Stimulated activated CD4-positive, alpha-beta T cell treated with anti-CD3 and anti-CD28 coated beads, Interleukin-15, amount 100 ng/mL, for 24 hours (primary cell): ENCODE measurements around the gene DIS3L2.

Experiments used
- DNase-seq: peaks from one replicate; pipeline ENCODE4 v3.0.0-alpha.2; 2020

DIS3L2 gene

DNA sequence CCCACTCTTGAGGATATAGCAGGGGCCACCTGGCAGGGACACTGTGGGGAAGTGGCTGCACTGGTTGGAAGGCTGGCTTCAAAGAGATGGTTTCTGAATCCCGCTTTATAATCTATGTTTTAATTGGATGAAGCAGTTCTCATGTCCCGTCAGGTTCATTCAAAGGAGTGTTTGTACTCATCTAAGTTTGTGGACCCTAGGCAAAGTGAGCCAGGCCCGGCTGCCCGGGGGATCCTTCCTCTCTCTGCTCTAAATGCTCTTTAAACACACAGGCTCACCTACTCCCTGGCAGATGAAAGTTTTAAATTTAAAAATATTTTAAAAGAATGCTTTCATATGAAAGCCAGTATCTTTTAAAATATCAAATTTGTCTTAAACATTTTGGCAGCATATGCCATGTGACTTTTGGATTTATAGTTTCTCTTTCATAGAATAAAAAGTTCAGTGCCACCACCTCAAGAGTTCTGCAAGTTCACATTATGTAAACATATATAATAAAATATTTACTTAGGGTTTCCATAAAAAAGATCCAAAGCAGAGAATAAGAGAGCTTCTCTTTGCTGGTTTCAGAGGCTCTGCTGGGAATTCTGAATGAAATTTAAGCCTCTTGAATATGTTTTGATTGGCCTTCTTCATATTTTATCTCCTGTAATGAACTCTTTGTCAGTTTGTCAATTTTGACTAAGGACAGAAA lies 273.6 kb downstream of the DIS3L2 start:
- no peak for DNase-seq

DNA sequence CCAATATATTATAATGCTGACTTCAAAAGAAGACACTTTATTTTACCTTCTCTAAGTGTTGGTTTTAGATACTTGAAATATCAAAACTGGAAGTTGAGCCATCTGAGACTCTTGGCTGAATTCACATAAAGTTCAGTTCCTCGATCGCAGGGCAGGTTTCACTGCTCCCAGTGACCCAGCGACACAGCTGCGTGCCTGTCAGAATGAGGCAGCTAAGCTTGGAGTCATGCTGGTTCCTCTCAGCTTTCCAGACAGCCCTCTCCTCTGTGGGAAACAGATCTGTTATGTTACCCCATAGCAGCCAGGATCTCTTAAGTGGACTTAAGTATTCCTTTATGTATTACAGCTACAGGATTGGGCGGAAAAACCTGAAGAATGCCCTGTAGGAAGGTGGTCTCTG lies 274.2 kb downstream of the DIS3L2 start:
- DNase-seq, result no peak

- no peak for DNase-seq
These were observed 274.7 kb downstream of the DIS3L2 start for GRCh38 chr2:232236200-232236599.

- DNase-seq, result no peak
These were observed 276.0 kb downstream of the DIS3L2 start for GRCh38 chr2:232237464-232237863.

DNA sequence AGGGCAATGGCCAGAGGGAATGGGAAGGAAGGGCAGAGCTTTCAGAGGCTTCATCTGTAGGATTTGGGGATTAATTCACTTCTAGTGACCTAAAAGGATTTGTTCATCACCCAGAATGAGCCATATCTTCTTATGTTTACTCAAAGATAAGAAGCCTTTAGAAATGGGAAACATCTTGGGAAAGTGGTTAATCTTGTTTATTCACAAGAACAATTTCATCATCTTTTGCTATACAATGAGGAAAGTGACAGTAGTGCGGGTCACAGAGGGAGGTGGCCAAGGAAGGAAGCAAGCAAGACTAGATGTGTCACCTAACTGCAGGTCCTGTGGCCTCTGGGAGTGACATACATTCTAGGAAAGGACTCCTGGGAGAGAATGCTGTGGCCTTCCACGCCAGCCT lies 276.6 kb downstream of the DIS3L2 start:
- DNase-seq, result no peak

- DNase-seq, result no peak
These were observed 277.1 kb downstream of the DIS3L2 start for GRCh38 chr2:232238596-232238995.

- DNase-seq, result peak; percentile 33
These were observed 278.6 kb downstream of the DIS3L2 start for GRCh38 chr2:232239951-232240681.

- DNase-seq, result no peak
These were observed 279.4 kb downstream of the DIS3L2 start for GRCh38 chr2:232240906-232241305.

GRCh38 chr2:232242316-232242715 lies 280.8 kb downstream of the DIS3L2 start:
- DNase-seq, result no peak

GRCh38 chr2:232245111-232245510 lies 283.6 kb downstream of the DIS3L2 start:
- DNase-seq, result no peak

GRCh38 chr2:232246245-232246644 lies 284.7 kb downstream of the DIS3L2 start:
- no peak for DNase-seq

- DNase-seq, result no peak
These were observed 287.6 kb downstream of the DIS3L2 start for GRCh38 chr2:232249096-232249495.

DNA sequence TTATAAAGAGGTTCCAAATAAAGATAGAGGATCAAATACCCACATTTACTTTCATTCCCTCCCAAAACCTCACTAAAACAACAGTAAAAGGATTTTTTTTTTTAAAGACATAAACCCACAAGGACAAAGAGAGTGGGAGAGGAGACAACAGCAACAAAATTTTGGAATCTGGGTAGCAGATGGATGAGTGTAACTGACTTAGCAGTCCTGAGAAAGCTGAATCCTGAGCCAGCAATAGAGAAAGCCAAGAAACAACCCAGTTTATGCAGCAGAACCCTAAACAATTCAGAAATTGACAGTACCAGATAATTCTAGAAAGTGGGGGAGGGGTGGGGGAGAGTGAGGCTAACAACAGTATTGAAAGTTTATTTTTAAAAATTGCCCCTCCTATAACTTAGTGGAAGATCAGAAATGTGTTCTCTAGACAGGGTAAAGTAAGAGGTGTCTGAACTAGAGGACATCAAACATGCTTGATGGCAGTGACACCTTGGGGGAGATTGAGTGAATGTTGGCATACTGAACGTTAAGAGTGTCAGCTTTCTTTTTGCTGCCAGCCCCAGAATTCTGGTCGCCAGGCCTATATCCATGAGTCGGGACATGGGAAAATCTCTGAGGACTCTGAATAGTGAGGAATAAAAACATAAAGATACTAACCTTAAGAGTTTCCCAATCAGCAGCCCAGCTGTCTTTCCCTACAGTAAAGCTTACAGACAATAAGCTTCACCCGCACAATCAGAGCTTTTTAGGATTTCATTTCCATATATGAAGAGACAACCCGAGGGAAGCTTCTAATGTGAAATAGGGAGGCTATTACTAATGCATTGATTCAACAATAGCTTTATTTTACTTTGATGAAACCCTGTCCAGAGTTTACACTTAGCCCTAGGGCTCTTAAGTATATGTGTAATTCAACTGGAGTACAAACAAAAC lies 289.0 kb downstream of the DIS3L2 start:
- DNase-seq, result no peak

DNA sequence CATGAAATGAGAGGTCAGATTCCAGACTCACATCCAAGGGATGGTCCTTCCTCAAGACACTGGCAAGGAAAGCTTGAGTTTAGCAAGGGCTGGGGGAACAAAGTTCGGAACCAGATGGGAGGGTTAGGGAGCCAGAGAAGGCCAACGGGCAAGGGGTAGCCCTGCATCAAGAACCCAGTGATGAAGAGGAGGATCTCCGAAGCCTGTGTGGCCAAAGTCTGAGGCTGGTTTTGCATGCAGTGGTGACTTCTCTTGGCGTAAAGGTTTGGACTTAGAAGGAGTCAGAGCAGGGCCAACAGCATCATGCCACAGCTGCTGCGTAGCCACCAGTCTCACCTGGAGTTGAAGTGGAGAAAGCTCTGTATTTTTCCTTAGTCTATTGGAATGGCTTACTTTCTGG lies 293.5 kb downstream of the DIS3L2 start:
- DNase-seq, result no peak

DNA sequence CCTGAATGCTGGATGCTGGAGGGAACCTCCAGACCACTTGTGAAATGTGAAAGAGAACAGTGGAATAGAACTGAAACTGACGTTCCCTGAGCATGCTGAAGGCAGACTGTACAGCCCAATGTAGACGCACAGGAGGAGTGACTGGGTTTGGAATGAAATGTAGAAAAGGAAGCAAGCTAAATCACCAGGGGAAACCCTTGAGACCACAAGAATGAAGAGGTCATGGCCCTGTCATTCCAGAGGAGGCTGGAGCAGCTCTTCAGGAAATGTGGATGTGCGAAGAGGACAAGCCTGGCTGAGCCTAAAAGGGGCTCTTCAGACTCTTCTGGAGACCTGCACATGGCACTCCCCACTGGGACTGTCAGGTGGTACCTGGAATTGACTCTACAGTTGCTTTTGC lies 298.6 kb downstream of the DIS3L2 start:
- DNase-seq, result no peak

- DNase-seq, result no peak
These were observed 300.3 kb downstream of the DIS3L2 start for GRCh38 chr2:232261776-232262175.

DNA sequence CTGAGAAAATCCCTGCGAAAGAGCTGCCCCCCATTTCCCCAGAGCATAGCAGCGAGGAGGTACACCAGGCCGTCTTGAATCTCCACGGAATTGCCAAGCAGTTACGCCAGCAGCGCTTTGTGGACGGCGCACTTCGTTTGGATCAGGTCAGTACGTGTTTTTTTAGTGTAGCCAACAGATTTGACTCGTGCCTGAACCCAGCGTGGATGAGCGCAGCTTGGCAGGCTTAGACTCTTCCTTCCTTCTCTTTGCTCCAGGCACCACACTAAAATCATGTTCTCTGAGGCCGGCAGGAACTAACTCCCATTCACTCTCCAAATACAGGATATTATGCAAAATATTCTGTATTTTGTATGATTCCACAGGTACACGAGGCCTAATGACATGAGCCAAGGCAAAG lies 301.8 kb downstream of the DIS3L2 start:
- no peak for DNase-seq

DNA sequence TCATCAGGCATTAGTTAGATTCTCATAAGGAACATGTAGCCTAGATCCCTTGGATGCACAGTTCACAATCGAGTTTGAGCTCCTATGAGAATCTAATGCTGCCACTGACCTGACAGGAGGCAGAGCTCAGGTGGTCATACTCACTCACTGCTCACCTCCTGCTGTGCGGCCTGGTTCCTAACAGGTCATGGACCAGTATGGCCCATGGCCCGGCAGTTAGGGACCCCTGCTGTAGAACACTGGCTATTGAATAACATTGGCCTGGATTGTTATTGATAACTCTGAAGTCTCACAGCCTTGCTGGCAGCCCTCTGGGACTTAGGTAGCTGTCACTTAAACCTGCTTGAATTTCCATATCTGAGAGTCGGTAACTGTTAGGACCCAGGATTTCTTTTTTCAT lies 302.6 kb downstream of the DIS3L2 start:
- DNase-seq, result no peak

GRCh38 chr2:232265329-232265728 lies 303.8 kb downstream of the DIS3L2 start:
- DNase-seq, result no peak

DNA sequence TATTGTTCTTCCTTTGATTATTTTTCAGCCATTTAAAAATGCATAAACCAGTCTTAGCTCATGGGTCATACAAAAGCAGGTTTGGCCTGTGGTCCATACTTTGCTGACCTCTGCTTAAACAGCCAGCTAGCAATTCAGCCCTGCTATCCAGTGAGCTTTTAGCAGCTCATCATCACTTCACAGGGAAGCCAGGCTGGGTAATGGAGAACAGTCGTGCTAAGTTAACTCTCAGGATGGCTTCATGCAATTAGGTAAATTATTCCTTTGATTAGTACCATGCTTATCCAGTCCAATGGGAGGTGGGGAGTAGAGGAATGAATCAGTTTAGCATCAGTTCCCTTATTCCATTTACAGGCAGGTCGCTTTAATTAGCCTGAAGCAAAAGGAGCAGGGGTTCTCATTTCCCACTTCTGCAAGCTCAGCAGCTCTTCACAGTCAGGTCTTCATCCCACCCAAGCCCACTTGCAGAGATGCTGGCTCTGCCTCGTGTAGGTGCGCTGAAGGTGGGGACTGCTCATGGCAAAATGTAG lies 307.2 kb downstream of the DIS3L2 start:
- no peak for DNase-seq

- DNase-seq, result no peak
These were observed 308.4 kb downstream of the DIS3L2 start for GRCh38 chr2:232269867-232270266.

GRCh38 chr2:232273903-232274643 lies 312.6 kb downstream of the DIS3L2 start:
- no peak for DNase-seq

DNA sequence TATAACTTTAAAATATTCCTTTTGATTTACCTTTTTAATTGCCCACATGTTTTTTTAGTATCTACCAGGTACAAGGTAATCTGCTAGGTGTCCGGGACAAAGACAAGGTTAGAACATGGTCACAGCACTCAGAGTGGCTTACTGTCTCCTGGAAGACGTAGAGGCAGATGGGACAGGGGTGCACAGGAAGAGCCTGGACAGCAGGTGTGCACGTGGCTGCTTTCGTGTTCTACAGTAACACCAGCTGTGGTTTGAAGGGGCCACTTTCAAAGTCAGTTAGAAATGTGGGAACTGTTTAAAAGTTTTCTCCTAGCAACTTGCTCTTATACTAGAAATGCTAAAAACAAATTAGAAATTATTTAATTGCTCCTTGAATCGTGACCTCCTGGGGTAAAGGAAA lies 314.2 kb downstream of the DIS3L2 start:
- no peak for DNase-seq
